Sciatic nerve (tissue), 2 donors: ENCODE results near the gene ZNF280A. TPM values are rescaled to one million over a fixed set of nuclear protein-coding genes. Genes with fewer than 3 reads are reported as not detected.

Experiments used
- ATAC-seq: fragments of 200-7000 bp; cut with Tn5 transposase; one replicate; pipeline ENCODE4 v1.9.1; 2020; ENCODE audit warnings: mild to moderate bottlenecking, moderate library complexity
- DNase-seq: peaks from one replicate; pipeline ENCODE4 v3.0.0-alpha.2; 2020; ENCODE audit warnings: low spot score
- intact Hi-C: fragments of 100-400 bp; cut with DNase I; formaldehyde crosslinking; loops from one replicate; pipeline ENCODE4 v1.14.2; 2022
- total RNA-seq: library from RNA; stranded (reverse); fragmentation: NEBNext Ultra II Directional; extraction: Animal tissue kit (Norgen Biotek cat#: 25700); gene quantifications from one replicate; pipeline ENCODE4 v1.2.1, GENCODE V29; 2021
- donor health status: DM: no; HTN: no; CAD: no.
- donor health status: DM: no; HTN: no; CAD: no.

ZNF280A gene
- not detected for total RNA-seq

GRCh38 chr22:22520020-22520656 is at the start of gene ZNF280A:
TSS of gene ZNF280A (minus strand) at chr22:22520270. CDS start at chr22:22515630, 4,640 bp downstream.
- ATAC-seq (peak; percentile 62), DNase-seq (no peak)
- intact Hi-C loops = no loop called here

DNA sequence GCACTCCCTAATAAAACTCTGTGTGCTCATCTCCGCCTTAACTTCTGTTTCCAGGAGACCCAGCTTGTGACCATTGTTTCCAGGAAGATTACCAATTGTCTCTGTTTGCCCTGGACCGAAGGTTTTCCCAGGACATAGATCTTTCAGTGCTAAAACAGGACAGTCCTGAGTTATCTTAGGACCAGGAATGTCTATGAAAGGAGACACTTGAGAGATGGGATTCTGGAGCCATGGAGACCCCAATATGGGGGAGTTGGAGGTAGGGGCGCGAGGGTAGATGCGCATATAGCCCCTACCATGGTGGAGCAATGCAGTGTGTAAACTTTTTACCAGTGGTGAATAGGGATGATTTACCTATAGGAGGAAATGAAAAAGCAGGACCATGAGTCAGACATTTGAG is 49.1 kb upstream of the ZNF280A start:
- no peak for ATAC-seq
- intact Hi-C loops = no loop called here
- DNase-seq = no peak

DNA sequence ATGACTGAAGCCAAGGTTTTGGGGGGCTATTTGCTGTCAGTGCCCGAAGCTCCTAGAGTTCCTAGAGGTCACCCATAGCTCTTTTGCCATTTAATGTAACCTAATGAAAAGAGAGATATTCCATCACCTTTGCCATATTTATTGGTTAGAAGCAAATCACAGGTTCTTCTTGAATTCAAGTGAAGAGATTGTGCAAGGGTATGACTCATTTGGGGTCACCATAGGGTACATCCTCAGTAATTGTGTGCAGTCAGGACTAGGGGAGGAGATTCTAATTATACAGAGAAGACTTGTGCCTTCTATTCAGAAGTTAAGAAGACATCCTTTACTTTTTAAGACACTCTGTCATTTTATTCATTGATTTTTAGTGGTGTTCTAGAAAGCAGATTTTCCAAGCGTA is 45.9 kb upstream of the ZNF280A start:
- intact Hi-C loops = no loop called here
- DNase-seq (no peak), ATAC-seq (no peak)

DNA sequence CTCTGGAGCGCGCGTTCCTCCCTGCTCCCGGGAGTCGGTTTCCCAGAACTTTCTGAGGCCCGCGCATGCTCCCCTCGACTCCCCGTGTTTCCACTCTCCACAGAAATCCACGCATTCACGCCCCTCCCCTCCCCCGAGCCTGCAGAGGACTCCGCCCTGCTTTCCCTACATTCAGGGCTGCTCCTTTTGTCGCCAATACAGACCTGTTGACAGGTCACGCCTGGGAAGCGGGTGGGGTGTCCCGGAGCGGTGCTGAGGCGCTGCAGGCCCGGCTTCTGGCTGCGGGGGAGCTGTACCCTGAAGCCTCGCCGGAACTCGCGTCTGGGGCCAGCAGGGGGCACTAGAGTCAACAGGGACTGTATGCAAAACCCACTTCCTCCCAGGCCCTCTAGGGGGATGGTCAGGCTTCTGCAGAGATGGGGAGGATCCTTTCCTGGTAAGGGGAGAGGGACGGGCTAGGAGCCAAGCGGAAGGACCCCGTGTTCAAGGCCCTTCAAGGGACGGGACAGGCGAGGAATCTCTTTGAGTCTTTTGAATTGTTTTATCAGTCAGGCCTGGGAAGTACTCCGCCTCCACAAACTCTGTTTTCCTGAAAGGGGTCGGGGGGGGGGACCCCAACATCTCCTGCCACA is 39.0 kb upstream of the ZNF280A start, which contains the start of gene PRAME:
PRAME (minus strand) TSS at position 294 of the 632 bp plus-strand sequence. CDS start 2,433 bp downstream, outside the sequence.
- ATAC-seq = no peak
- DNase-seq = peak; percentile 65
- intact Hi-C loops = no loop called here

DNA sequence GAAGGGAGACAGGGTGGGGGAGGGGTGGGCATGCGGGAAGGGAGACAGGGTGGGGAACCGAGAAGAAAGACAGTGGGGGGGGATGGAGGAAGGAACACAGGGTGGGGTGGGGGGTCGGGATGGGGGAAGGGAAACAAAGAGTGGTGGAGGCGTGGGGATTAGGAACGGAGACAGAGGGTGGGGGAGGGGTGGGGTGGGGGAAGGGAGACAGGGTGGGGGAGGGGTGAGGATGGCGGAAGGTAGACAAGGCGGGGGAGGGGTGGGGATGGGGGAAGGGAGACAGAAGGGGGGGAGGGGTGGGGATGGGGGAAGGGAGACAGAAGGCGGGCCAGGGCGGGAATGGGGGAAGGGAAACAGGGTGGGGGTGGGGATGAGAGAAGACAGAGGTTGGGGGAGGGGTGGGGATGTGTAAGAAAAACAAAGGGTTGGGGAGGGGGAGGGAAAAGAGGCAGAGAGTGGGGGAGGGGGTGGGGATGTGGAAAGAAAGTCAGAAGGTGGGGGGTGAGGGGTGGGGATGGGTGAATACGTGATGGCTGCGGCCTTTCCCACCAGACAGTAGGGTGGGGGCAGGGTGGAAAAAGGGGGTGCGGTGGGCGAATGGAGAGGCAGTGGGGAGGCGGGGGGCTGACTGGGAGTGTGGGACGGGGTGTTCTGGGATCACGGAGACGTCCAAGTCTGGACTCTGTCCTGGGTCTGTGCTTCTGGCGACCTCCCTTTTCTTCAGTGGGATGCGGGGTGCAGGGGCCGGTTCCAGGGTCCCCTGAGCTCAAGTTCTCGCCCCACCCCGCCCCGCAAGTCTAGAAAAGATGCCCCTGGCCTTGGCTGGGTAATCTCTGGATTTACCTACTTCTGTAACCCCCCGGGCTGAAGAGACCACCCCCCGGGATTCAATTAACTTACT is 38.3 kb upstream of the ZNF280A start:
- intact Hi-C loops = no loop called here
- DNase-seq (no peak), ATAC-seq (no peak)

GRCh38 chr22:22556995-22557925 is 37.2 kb upstream of the ZNF280A start:
- DNase-seq = no peak
- intact Hi-C loops = no loop called here
- no peak for ATAC-seq

GRCh38 chr22:22556578-22556977 is 36.5 kb upstream of the ZNF280A start:
- ATAC-seq (no peak), DNase-seq (no peak)
- intact Hi-C loops = no loop called here

- ATAC-seq = no peak
- intact Hi-C loops = no loop called here
- no peak for DNase-seq
Observed at GRCh38 chr22:22555596-22555995, 35.5 kb upstream of the ZNF280A start.

GRCh38 chr22:22554587-22555284 is 34.7 kb upstream of the ZNF280A start:
- DNase-seq = no peak
- intact Hi-C loops = no loop called here
- peak; percentile 13 for ATAC-seq

DNA sequence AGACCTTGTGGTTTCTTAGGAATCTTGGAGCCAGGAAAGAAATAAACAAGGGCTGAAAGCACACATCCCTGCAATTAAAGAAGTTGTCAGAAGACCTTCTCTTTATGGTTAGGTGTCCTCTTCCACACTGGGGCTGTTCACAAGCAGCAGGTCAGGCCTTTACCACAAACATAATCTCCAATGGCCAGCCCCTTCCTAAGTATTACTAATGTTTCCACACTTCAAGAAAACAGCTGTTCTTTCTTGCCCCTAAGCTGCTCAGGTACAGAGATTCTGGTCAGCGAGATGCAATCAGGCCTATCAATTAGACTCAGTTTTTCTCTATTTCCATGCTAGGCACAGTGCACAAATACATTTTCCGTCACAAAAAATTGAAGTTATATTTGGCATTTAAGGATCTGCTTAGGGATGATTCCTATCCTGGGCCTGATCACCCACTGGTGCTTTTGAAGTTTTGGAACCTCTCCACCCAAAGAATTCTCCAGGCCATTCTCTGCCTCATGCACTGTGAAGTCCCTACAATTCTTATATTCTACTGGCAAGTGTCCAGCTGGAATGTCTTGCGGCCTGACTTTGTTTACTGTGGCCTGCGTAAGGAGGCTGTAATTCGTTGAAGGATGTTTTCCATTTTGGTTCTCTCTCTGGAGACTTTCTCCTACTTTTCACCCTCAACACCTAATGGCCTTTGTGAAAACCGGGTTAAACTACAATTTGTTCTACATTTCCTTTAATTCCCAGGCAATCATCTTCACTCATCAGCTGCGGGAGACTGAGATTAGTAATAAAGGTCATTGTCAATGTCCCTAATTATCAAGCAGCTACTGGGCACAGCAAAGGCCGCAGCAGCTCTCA is 33.9 kb upstream of the ZNF280A start:
- ATAC-seq (no peak), DNase-seq (no peak)
- intact Hi-C loops = no loop called here

GRCh38 chr22:22553141-22553540 is 33.1 kb upstream of the ZNF280A start:
- DNase-seq (no peak), ATAC-seq (no peak)
- intact Hi-C loops = no loop called here

GRCh38 chr22:22552630-22553029 is 32.6 kb upstream of the ZNF280A start:
- intact Hi-C loops = no loop called here
- ATAC-seq = no peak

GRCh38 chr22:22550789-22551434 is 30.8 kb upstream of the ZNF280A start:
- DNase-seq (no peak), ATAC-seq (no peak)
- intact Hi-C loops = no loop called here

More at GRCh38 chr22:22552630-22553029, 32.6 kb upstream of the ZNF280A start:
- no peak for DNase-seq

- DNase-seq = no peak
- ATAC-seq = no peak
- intact Hi-C loops = no loop called here
Observed at GRCh38 chr22:22548910-22549309, 28.8 kb upstream of the ZNF280A start.

DNA sequence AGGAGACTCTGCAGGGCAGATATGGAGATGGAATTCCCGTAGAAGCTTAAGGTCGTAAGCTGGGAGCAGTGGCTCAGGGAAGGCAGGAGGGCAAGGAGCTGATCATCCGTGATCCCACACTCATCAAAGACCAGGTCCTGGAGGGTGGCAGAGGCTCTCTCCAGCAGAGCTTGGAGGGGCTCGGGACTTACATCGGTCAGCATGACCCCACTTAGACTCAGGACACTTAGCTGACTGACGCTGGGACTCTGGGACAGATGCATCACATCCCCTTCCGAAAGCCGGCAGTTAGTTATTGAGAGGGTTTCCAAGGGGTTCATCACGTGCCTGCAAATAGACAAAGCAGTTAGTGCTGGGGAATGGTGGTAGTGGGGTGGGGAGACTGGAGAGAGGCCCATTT is 28.2 kb upstream of the ZNF280A start:
- no peak for DNase-seq
- intact Hi-C loops = no loop called here
- no peak for ATAC-seq

DNA sequence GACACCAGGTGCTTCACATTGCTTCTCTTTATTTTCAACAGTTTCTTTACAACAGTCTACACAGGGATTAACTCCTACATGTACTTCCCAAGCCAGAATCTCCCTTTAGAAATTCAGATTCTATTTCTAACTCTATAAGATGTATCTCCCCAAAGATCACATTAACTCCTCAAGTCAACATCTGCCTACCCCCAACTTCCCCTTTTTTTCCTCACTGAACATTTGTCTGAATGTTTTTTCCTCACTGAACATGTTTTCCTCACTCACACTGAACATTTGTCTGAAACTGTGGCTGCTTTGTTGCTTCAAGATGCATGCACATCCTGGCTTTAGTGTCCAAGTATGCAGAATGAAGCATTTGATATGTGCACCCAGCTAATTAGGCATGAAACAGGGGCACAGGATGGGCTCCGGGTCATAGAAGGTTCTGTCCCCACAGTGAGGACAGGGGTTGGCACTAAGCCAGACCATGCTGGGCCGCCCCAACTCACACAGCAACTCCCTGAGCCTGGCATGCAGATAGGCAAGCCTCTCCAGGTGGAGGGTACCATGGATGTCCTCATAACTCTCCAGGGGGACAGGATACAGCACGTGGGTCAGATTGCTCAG is 27.7 kb upstream of the ZNF280A start:
- no peak for ATAC-seq
- DNase-seq = no peak
- intact Hi-C loops = no loop called here
